ENCODE measurements around the gene PCDHB6. TPM values are rescaled to one million over a fixed set of nuclear protein-coding genes. Genes with fewer than 3 reads are reported as not detected.
"Not testable (repeated sequence)": the region's sequence is repeated elsewhere in the genome, so short reads cannot be mapped to it uniquely, and the experiment has no call there.

The PCDHB6 gene
- total RNA-seq = under 1 TPM; 0.11 to 0.15 TPM

GRCh38 chr5:141149812-141150211 lies at the start of gene PCDHB6:
Gene PCDHB6, plus strand, starts transcription at chr5:141150057. Its CDS starts 201 bp downstream, at chr5:141150258.
- Histone ChIP-seq H3K27me3 (no peaks in the 10 kb centered on the region), H3K4me3 (no peak within 1 kb of the TSS), H3K4me1 (no peaks in the 10 kb centered on the region), H3K9me3 (no peaks in the 10 kb centered on the region), H3K9ac (ENCODE audit: low read depth in 2 of 2, low read length in 2 of 2) (no peak within 1 kb of the TSS), H3K36me3 (no peaks in the 10 kb centered on the region), H3K27ac (no peak within 1 kb of the TSS)
- DNase-seq = no peak
- TF ChIP-seq, protein P1, sequence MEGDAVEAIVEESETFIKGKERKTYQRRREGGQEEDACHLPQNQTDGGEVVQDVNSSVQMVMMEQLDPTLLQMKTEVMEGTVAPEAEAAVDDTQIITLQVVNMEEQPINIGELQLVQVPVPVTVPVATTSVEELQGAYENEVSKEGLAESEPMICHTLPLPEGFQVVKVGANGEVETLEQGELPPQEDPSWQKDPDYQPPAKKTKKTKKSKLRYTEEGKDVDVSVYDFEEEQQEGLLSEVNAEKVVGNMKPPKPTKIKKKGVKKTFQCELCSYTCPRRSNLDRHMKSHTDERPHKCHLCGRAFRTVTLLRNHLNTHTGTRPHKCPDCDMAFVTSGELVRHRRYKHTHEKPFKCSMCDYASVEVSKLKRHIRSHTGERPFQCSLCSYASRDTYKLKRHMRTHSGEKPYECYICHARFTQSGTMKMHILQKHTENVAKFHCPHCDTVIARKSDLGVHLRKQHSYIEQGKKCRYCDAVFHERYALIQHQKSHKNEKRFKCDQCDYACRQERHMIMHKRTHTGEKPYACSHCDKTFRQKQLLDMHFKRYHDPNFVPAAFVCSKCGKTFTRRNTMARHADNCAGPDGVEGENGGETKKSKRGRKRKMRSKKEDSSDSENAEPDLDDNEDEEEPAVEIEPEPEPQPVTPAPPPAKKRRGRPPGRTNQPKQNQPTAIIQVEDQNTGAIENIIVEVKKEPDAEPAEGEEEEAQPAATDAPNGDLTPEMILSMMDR (IDR thresholded peaks at IDR 0.05) = no peak
- intact Hi-C loops (cut with DNase I) = no loop called here

DNA sequence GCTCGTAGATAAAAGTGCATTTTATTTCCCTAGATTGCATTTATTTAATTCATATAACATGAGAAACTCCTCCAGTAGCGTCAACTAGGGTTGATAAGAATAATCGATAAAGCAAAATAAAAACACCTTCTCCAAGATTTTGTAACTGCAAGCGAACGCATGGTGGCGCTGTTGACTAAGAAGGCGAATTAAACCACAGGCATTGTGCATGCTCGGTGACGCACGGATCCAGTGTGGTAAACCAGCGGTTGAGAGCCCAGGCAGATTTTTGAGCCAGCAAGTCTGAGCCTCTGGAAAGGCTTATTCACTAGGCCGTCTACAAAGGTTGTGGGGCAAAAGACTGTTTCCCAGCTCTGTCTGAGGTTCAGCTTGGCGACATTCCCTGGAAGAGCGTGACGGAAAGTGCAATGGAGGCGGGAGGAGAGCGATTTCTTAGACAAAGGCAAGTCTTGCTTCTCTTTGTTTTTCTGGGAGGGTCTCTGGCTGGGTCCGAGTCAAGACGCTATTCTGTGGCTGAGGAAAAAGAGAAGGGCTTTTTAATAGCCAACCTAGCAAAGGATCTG lies 49.5 kb upstream of the PCDHB6 start, which contains the start of gene PCDHB3:
PCDHB3 (plus strand) TSS at position 231 of the 563 bp plus-strand sequence; CDS start at position 408, 177 bp downstream.
- Histone ChIP-seq H3K27ac (no peak within 1 kb of the TSS), H3K9me3 (no peaks in the 10 kb centered on the region), H3K4me3 (no peak within 1 kb of the TSS), H3K36me3 (no peaks in the 10 kb centered on the region), H3K4me1 (no peaks in the 10 kb centered on the region), H3K9ac (ENCODE audit: low read depth in 2 of 2, low read length in 2 of 2) (no peak within 1 kb of the TSS), H3K27me3 (no peaks in the 10 kb centered on the region)
- intact Hi-C loops (cut with DNase I) = no loop called here
- TF ChIP-seq, protein P1 (IDR thresholded peaks at IDR 0.05) = no peak
- DNase-seq = no peak

- TF ChIP-seq, protein P1 (IDR thresholded peaks at IDR 0.05) = no peak
- Histone ChIP-seq H3K9me3 (no peaks in the 10 kb centered on the region), H3K4me3 (no peak overlapping the region), H3K27me3 (no peaks in the 10 kb centered on the region), H3K9ac (ENCODE audit: low read depth in 2 of 2, low read length in 2 of 2) (no peak overlapping the region), H3K4me1 (no peaks in the 10 kb centered on the region), H3K36me3 (no peaks in the 10 kb centered on the region), H3K27ac (no peak overlapping the region)
- intact Hi-C loops (cut with DNase I) = no loop called here
- no peak for DNase-seq
Measured at GRCh38 chr5:141101059-141101458, 48.8 kb upstream of the PCDHB6 start.

GRCh38 chr5:141102070-141102469 lies 47.8 kb upstream of the PCDHB6 start:
- DNase-seq; H3K9me3 ChIP-seq; intact Hi-C loops (cut with DNase I); H3K4me3 ChIP-seq; H3K4me1 ChIP-seq; H3K27me3 ChIP-seq; H3K27ac ChIP-seq; H3K9ac ChIP-seq (ENCODE audit: low read depth in 2 of 2, low read length in 2 of 2); H3K36me3 ChIP-seq: not testable (repeated sequence)

DNA sequence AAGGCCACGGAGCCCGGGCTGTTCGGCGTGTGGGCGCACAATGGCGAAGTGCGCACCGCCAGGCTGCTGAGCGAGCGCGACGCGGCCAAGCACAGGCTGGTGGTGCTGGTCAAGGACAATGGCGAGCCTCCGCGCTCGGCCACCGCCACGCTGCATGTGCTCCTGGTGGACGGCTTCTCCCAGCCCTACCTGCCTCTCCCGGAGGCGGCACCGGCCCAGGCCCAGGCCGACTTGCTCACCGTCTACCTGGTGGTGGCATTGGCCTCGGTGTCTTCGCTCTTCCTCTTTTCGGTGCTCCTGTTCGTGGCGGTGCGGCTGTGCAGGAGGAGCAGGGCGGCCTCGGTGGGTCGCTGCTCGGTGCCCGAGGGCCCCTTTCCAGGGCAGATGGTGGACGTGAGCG lies 47.4 kb upstream of the PCDHB6 start:
- H3K9me3 ChIP-seq; H3K4me1 ChIP-seq; H3K4me3 ChIP-seq; H3K36me3 ChIP-seq; intact Hi-C loops (cut with DNase I); H3K9ac ChIP-seq (ENCODE audit: low read depth in 2 of 2, low read length in 2 of 2); DNase-seq; H3K27me3 ChIP-seq; H3K27ac ChIP-seq: not testable (repeated sequence)

GRCh38 chr5:141105350-141105749 lies 44.5 kb upstream of the PCDHB6 start:
- TF ChIP-seq, protein P1 (IDR thresholded peaks at IDR 0.05) = no peak
- H3K4me3 ChIP-seq = no peak overlapping the region
- H3K4me1 ChIP-seq = no peaks in the 10 kb centered on the region
- intact Hi-C loops (cut with DNase I) = no loop called here
- H3K36me3 ChIP-seq = no peaks in the 10 kb centered on the region
- no peak overlapping the region for H3K27ac ChIP-seq
- no peaks in the 10 kb centered on the region for H3K9me3 ChIP-seq
- no peak for DNase-seq
- H3K27me3 ChIP-seq = no peaks in the 10 kb centered on the region
- H3K9ac ChIP-seq (ENCODE audit: low read depth in 2 of 2, low read length in 2 of 2) = no peak overlapping the region
